A673 (cell line): ENCODE results near the gene SPIRE2. TPM values are rescaled to one million over a fixed set of nuclear protein-coding genes. Genes with fewer than 3 reads are reported as not detected.

Experiments used
- BruUV-seq: library from RNA; stranded (reverse); fragments of 400-500 nt; replicated peaks from 2 replicates; lab custom pipeline; 2021; lab: Mats Ljungman, UMichigan
- CTCF ChIA-PET: fragments of 300-600 bp; sonication (Branson Sonifier 250); formaldehyde crosslinking; loops from one replicate; lab custom pipeline; 2022; ENCODE audit warnings: antibody characterized with exemption; lab: Charles Lee
- POLR2A ChIA-PET: fragments of 300-600 bp; sonication (Branson Sonifier 250); formaldehyde crosslinking; loops from one replicate; lab custom pipeline; 2022; ENCODE audit warnings: antibody characterized with exemption; ENCODE audit not compliant: low non-redundant PET; lab: Charles Lee
- DNase-seq: peaks from one replicate; pipeline ENCODE4 v3.0.0-alpha.2; 2015; ENCODE audit warnings: low spot score
- H3K27ac ChIP-seq: fragments of 200-600 bp; sonication (generic); 2 replicates; pipeline ENCODE4 v1.5.1; 2016; ENCODE audit warnings: mixed run types, low read depth, mild to moderate bottlenecking, mixed read lengths, antibody characterized with exemption, low read length; ENCODE audit not compliant: poor library complexity, severe bottlenecking
- H3K27me3 ChIP-seq: fragments of 200-600 bp; sonication (generic); replicated peaks from 2 replicates; pipeline ENCODE4 v1.6.1; 2017; ENCODE audit warnings: mixed run types, low read depth, mild to moderate bottlenecking, mixed read lengths, antibody characterized with exemption, low read length; ENCODE audit not compliant: insufficient read depth, poor library complexity
- H3K36me3 ChIP-seq: fragments of 200-600 bp; sonication (generic); 2 replicates; pipeline ENCODE4 v1.6.1; 2016; ENCODE audit warnings: mixed run types, mild to moderate bottlenecking, mixed read lengths, antibody characterized with exemption, low read length; ENCODE audit not compliant: insufficient read depth, poor library complexity, severe bottlenecking
- H3K4me1 ChIP-seq: fragments of 200-600 bp; sonication (generic); 2 replicates; pipeline ENCODE4 v1.6.1; 2017; ENCODE audit warnings: mixed run types, mild to moderate bottlenecking, mixed read lengths, antibody characterized with exemption, low read length; ENCODE audit not compliant: insufficient read depth, poor library complexity, severe bottlenecking
- H3K4me3 ChIP-seq: fragments of 200-600 bp; sonication (generic); 2 replicates; pipeline ENCODE4 v1.5.1; 2016; ENCODE audit warnings: low read depth, mixed run types, mild to moderate bottlenecking, mixed read lengths, low read length; ENCODE audit not compliant: poor library complexity, severe bottlenecking
- H3K9me3 ChIP-seq: fragments of 200-600 bp; sonication (generic); 2 replicates; pipeline ENCODE4 v1.6.1; 2016; ENCODE audit warnings: mixed run types, low read depth, mild to moderate bottlenecking, mixed read lengths, antibody characterized with exemption, low read length; ENCODE audit not compliant: poor library complexity, severe bottlenecking
- EZH2 ChIP-seq: fragments of 200-600 bp; sonication (generic); IDR thresholded peaks from 2 replicates; pipeline ENCODE4 v1.6.1; 2017; ENCODE audit warnings: borderline replicate concordance, low read depth, mild to moderate bottlenecking, mixed read lengths, antibody characterized with exemption, low read length; ENCODE audit not compliant: poor library complexity, severe bottlenecking
- intact Hi-C: fragments of 100-400 bp; cut with micrococcal nuclease; formaldehyde crosslinking; loops from one replicate; pipeline ENCODE4 v1.10.0; 2022; ENCODE audit not compliant: unreplicated experiment
- total RNA-seq: library from RNA; stranded (reverse); gene quantifications from 2 replicates; pipeline ENCODE4 v1.2.3, GENCODE V29; 2021
- TF ChIP-seq, protein P1 (sequence below): fragments of 300-800, 200-600 bp; sonication (generic); conservative IDR thresholded peaks from 2 replicates; pipeline ENCODE4 v1.5.1; 2017; ENCODE audit warnings: low read depth, mild to moderate bottlenecking, antibody characterized with exemption, low read length, moderate library complexity, mixed read lengths

The SPIRE2 gene
- total RNA-seq, 1 experiment from 2014 or later: 18.9 TPM

DNA sequence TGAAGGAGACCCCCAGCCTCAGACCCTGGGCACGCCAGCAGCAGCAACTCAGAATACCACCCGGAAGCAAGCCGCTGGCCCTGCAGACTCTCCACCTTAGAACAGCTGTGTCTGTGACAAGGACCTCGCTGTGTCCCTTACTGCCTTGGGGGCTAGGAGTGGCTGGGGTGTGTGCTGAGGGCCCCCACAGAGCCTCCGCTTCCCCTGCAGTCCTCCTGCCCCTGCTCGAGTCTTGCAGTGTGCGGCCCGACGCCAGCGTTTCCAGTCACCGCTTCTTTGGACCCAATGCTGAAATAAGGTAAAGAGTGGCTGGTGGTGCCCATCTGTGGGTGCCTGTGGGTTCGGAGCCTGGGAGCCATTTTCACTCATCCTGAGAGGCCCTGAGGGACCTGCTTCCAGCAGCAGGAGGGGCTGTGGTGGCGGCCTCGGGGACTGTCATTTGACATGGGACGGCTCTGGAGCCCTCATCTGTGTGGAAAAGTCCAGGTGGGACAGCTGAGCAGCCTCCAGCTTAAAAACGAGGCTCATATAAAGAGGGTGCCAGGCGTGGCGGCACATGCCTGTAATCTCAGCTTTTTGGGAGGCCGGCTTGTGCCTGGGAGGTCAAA is 75.7 kb downstream of the SPIRE2 start:
- no peak overlapping the region for H3K4me3 ChIP-seq
- POLR2A ChIA-PET: no interaction called here
- no peak for DNase-seq
- H3K9me3 ChIP-seq: peaks cover 7% of the 10 kb centered on the region
- peaks cover 61% of the 10 kb centered on the region for H3K36me3 ChIP-seq
- H3K4me1 ChIP-seq: no peaks in the 10 kb centered on the region
- H3K27me3 ChIP-seq: no peaks in the 10 kb centered on the region
- TF ChIP-seq, protein P1, sequence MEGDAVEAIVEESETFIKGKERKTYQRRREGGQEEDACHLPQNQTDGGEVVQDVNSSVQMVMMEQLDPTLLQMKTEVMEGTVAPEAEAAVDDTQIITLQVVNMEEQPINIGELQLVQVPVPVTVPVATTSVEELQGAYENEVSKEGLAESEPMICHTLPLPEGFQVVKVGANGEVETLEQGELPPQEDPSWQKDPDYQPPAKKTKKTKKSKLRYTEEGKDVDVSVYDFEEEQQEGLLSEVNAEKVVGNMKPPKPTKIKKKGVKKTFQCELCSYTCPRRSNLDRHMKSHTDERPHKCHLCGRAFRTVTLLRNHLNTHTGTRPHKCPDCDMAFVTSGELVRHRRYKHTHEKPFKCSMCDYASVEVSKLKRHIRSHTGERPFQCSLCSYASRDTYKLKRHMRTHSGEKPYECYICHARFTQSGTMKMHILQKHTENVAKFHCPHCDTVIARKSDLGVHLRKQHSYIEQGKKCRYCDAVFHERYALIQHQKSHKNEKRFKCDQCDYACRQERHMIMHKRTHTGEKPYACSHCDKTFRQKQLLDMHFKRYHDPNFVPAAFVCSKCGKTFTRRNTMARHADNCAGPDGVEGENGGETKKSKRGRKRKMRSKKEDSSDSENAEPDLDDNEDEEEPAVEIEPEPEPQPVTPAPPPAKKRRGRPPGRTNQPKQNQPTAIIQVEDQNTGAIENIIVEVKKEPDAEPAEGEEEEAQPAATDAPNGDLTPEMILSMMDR: no peak
- TF ChIP-seq EZH2: no peak
- intact Hi-C loops: no loop called here
- H3K27ac ChIP-seq: no peak overlapping the region
- CTCF ChIA-PET: no interaction called here
- BruUV-seq: no TSS peak

DNA sequence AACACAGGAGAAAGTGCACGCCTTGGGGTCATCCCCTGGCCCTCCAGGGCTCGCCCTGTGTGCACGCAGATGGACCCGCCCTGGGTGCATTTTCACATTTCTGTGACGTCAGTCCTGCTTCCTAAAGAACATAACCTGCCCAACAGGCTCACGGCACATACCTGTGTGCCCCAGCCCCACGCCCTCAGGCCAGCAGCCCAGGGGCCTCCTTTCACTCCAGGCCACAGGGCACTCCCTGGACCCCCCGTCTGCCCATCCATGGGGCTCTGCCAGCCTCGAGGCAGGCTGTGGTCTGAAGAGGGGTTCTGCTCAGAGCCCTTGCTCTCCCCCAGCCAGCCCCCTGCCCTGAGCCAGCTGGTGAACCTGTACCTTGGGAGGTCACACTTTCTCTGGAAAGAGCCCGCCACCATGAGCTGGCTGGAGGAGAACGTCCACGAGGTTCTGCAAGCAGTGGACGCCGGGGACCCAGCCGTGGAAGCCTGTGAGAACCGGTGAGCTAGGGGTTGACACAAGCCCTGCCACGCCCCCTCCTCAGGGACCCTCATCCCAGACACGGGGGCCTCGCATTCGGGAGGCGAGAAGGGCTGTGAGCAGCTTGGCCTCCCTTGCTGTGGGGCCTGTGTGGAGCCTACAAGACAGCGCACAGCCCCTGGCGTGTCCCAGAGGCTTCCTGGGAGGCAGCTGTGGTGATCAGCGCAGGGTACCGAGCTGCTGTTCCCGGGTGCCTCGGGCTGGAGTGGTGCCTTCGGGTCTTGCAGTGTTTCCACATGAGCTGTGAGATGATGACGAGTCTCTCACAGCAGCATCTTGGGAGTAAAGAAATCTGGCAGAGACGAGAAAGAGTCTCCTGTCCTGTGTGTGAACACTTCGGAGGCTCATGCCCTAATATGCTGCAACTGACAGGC is 76.6 kb downstream of the SPIRE2 start:
- POLR2A ChIA-PET: no interaction called here
- DNase-seq: no peak

DNA sequence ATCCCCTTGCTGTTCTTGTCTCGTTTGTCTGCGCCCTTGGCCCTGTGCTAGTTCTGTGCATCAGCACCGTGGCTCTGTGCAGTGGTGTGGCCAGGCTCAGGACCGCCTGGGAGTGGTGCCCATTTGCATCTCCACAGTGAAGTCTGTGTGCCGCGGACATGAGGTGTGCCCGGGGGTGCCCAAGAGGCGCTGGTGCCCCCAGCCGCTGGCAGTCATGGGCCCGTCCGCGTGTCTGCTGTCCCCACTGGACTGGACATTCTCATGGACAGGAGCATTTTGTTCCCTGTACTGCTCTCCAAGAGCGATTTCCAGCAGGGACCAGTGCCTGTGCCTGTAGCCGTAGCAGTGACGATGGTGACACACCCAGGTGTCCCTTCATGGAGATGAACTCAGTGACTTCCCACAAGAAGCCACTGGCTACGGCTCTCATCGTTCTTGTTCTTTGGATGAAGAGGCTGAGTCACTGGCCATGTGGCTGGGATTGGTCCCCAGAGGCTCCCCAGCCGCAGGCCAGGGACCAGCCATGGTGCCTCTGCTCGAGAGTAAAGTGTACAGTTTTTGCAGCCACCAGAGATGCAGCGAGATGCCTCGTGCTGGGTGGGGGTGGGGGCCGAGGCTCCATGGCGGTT is 77.3 kb downstream of the SPIRE2 start:
- H3K4me1 ChIP-seq: peaks cover 5% of the 10 kb centered on the region
- H3K27ac ChIP-seq: no peak overlapping the region
- intact Hi-C loops: no loop called here
- H3K36me3 ChIP-seq: peaks cover 60% of the 10 kb centered on the region
- CTCF ChIA-PET: no interaction called here
- peaks cover 7% of the 10 kb centered on the region for H3K9me3 ChIP-seq
- POLR2A ChIA-PET: no interaction called here
- no TSS peak for BruUV-seq
- no peaks in the 10 kb centered on the region for H3K27me3 ChIP-seq
- DNase-seq: no peak
- H3K4me3 ChIP-seq: no peak overlapping the region
- TF ChIP-seq, protein P1: no peak
- TF ChIP-seq EZH2: no peak

More for the DNA sequence above, 76.6 kb downstream of the SPIRE2 start:
- Histone ChIP-seq H3K9me3 (peaks cover 7% of the 10 kb centered on the region), H3K27me3 (no peaks in the 10 kb centered on the region), H3K4me1 (peaks cover 2% of the 10 kb centered on the region), H3K4me3 (no peak overlapping the region), H3K36me3 (peaks cover 60% of the 10 kb centered on the region), H3K27ac (no peak overlapping the region)
- BruUV-seq: no TSS peak
- intact Hi-C loops: no loop called here
- TF ChIP-seq, protein P1: no peak
- no peak for TF ChIP-seq EZH2
- CTCF ChIA-PET: no interaction called here
